HG02885 (cell line): Measurements from ENCODE around the gene FBXW8.

Experiments
- ATAC-seq: cut with Tn5 transposase; IDR thresholded peaks from one replicate; pipeline ENCODE4 v1.9.1; 2021; ENCODE audit warnings: mild to moderate bottlenecking; ENCODE audit not compliant: unreplicated experiment, poor library complexity

FBXW8 gene

DNA sequence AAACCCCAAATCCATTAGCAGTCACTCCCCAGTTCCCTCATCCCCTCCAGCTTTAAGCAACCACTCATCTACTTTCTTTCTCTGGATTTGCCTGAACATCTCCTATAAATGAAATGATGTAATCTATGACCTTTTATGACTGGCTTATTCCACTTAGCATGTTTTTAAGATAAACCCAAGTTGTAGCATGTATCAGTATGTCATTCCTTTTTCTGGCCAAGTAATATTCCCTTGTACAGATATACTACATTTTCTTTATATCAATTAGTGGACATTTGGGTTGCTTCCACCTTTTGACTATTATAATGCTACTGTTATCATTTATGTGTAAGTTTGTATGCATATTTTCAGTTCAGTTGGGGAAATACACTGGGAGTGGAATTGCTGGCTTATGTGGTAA, 105.1 kb downstream of the FBXW8 start:
- no peak for ATAC-seq

DNA sequence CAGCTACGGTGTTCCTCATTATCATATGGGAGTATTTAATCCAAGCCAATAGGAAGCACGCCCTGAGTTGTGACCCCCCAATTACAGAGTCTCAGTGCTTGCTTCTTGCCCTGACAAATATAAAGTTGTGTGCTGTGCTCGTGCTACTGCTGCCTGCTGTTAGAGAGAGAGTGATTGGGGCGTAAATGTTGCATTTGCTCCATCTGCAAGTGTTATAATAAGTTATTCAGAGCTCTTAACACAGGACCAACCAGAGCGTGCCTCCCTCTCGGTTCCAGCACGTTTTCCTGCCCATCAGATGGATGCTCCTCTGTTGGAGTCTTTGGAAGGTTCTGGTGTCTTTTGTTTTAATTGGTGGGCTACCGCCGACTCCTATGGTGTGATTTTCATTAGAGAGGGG, 107.1 kb downstream of the FBXW8 start:
- no peak for ATAC-seq

DNA sequence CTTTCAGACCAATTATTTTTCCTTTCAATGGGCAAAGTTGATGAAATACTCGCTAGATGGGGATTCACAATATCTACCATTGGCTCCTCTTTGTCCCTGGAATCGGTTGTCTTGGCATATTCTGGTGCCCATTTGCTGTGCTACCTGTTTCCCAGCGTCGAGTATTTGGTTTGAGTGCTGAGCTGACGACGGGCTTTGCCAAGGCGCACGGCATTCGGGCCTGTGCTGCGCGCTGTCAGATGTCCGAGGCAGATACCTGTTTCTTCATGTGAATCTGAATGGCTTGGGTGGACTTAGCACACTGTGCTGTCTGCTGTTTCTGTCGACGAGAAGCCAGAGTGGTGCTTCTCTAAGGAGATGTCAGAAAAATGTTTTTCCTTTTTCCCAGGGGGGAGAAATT, 107.5 kb downstream of the FBXW8 start:
- ATAC-seq: no peak

DNA sequence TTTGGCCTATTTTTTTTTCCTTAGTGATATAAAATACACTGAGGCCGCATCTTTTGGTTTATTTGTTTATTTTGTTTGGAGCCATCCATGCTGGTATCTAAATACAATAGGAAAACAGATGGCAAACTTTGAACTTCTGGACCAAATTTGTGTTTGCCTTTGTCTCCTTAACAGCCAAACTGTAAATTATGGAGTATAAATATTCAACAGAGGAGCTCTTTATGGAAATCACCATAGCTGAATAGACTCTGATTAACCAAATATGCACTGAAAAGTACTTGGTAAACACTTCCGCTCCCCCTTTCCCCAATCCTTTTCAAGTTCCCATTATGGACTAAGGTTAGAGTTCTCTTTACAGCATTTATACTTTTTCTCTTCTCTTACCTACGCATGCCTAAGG, 107.9 kb downstream of the FBXW8 start:
- ATAC-seq: no peak

DNA sequence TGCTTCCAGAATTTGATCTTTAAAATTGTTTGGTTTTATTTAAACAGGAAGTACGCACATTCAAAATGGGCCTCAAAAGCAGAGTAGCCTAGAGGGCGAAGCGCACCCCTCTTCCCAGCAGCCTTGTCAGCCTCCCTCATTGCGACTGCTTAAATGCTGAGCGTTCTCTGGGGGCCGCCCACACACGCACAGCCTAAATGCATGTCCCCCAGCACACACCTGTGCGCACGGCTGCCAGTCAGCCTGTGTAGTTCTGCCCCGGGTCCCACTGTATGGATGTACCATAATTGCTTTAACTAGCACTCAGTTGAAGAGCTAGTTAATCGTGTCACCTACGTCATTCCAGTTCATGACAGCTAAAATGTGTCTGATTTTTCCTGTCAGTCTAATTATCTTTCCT, 109.1 kb downstream of the FBXW8 start:
- ATAC-seq: no peak

DNA sequence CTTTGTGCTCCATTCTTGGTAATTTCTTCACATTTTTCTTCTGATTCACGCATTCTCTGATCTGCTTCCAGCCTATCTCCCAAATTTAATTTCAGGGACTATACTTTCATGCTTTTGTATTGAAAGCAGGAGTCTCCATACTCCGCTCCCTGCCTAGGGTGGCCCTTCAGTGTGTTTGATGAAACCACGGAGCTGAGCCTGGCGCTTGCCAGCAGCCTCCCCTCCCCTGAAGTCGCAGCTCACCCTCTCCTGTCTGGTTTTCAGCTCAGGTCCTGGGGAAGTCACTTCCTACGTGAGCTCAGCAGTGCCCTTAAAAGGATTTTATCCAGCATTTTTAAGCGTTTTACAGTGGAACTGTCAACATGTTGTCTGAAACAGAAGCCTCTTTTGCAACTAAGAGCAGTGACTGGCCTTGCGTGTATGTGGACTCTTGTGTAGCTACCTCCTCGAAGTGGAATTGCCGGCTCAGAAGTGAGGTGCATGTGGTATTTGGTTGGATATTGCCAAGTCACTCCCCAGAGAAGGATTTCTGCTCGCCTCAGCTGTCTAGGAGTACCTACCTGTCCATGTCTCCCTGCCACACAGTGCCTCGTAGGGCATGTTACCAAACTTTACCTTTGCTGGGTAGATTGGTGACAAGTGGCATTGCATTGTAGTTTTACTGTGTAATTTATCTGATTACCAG, 109.9 kb downstream of the FBXW8 start:
- no peak for ATAC-seq

DNA sequence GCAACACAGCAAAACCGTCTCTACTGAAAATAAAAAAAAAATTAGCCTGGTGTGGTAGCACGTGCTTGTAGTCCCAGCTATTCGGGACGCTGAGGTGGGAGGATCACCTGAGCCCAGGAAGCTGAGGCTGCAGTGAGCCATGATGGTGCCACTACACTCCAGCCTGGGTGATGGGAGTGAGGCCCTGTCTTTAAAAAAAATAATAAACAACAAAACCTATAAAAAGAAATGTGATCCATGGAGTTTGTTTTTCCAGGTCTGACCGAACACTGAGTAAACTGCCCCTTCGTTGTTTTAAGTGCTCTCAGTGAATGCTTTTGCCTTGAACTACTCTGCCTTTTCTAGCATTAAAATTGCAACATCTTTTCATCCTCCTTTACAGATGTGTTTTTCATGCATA, 111.7 kb downstream of the FBXW8 start:
- ATAC-seq: no peak

DNA sequence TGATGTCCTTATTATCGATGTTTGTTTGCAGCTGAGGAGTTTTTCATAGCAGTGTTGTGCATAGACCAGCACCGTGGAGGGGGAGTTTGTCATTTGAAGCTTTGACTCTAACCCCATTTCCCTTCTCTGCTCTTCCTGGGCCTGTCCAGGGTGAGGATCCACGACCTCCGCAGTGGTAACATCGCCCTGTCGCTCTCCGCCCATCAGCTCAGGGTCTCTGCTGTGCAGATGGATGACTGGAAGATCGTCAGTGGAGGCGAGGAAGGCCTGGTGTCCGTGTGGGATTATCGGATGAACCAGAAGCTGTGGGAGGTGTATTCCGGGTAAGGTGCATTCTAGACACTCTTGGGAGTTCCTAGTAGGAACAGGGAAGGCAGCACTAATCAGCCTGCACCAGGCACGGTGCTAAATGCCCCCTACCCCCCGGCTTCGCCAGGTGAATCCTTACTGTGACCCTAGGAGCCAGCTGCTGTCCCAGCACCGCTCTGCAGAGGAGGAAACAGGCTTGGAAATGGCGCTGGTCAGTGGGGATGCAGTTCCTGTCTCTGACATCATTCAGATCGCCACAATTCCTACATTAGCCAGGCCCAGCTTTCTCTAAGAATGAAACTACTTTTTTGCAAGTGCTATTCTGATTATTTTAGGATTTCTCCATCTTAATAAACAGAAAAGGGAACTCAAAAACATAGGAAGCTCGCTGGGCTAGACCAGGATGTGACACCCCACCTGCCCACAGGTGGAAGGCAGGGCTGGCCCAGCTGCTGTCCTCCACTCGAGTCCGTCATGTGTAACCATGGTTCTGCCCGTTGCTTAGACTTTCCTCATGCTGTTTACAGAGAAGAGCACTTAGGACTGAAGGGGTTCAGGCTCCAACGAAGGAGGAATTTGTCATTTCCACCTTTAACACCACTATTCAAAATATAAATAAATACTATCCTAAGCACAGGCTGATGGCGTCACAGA, 113.5 kb downstream of the FBXW8 start:
- no peak for ATAC-seq

DNA sequence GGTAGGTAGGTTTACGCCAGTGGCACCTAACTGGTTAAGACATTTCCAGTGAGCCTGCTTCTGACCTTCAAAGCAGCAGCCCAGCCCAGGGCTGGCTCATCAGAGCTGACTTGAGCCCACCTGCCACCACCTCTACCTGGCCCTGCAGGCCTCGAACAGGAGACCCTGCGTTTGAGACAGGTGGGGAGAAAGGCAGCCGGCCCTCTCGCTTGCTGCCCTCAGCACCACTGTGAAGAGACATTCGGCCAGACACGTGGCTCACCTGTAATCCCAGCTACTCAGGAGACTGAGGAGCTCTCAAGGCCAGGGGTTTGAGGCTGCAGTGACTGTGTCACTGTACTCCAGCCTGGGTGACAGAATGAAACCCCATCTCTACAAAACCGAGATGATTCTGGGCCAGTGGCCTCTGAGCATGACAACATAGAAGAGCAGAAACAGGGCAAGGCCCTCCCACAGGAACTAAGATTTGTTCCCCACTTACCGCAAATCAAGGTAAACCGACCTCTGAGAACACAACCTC, 114.3 kb downstream of the FBXW8 start:
- no peak for ATAC-seq

DNA sequence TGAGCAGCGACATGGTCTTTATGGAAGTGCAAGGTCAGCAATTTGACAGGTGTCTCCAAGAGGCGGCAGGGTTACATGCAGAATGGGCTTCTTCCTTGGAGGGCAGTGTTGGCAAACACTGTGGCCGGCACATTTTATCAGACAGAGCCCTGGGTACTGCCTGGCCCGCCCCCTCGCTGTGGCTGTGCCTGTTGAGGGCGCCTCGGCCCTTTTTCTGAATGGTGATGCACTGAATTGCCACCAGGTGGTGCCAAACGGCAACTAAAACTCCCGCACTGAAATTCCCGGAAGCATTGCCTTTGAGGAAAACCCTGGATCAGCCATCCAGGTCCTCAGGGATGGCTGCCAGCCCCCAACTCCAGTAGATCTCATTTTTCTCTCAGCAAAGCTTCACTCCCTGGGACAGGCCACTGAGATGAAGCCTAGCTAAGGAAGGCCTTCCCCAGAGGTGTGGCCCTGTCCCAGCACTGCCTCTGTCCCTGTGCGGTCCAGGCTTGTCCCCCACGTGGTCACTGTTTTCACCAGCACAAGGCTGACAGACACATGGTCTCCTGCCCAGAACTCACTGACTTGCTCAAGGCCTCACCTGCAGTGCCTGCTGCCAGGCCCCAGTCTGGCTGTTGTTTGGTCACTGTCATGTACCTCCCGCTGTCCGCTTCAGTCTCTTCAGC, 114.9 kb downstream of the FBXW8 start:
- ATAC-seq: no peak

DNA sequence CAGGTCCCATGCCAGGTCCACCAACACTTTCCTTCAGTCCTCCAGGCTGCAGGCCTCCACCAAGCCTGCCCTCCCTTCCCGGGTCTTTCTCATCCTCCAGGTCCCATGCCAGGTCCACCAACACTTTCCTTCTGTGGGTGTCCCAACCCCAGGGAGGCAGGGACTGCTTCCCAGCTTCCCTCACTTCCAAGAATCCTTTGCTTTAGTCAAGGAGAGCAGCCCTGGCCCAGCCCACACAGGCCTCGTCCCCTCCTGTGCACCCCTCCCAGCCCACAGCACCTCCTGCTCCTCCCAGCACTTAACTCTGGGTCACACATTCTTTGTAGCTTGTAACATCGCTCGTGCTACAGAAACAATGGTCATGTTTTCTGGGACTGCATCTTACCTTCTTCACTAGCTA, 115.6 kb downstream of the FBXW8 start:
- ATAC-seq: no peak

DNA sequence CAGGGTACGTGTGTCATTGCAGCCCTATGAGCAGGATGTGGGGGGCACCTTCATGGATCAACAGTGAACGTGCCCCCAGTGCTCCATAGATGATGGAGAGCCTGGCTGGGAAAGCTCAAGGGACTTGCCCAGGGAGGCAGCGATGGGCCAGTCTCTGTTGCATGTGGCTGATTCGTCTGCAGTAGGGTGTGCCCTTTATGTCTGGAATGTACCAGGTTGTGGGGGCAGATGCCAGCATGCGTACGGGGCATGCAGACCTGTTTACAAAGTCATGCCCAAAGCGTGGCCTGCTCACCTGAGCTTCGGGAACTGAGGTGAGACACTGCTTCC, 116.1 kb downstream of the FBXW8 start:
- ATAC-seq: no peak

DNA sequence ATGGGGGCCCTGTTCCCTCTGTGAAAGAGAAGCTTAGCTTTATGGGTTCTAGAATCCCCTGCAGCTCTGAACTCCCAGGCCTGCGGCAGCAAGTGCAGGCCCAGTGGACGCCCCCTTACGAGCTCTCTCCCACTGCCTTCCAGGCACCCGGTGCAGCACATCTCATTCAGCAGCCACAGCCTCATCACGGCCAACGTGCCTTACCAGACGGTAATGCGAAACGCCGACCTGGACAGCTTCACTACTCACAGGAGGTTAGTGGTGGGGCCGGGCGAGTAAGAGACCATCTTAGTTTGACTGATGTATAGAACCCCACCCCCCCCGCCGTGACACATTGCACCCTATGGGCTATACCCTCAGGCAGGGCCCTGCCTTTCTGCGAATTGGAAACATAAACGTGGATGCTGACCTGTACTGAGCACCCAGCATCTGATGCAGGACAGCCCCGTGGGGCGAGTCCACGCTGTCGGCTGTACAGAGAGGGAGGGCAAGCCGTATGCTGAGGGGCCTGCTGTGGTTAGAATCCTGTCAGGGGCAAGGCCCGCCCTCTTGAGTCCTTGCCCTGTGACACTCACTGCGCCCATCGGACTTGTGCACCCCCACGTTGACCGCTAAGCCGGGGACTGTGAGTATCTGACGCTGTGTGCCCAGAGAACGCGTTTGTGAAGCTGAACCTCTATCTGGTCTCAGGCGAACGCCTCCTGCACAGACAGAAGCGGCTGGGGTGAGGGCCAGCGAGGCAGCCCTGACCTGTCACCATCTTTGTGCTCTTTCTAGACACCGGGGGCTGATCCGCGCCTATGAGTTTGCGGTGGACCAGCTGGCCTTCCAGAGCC, 116.7 kb downstream of the FBXW8 start:
- ATAC-seq: no peak

DNA sequence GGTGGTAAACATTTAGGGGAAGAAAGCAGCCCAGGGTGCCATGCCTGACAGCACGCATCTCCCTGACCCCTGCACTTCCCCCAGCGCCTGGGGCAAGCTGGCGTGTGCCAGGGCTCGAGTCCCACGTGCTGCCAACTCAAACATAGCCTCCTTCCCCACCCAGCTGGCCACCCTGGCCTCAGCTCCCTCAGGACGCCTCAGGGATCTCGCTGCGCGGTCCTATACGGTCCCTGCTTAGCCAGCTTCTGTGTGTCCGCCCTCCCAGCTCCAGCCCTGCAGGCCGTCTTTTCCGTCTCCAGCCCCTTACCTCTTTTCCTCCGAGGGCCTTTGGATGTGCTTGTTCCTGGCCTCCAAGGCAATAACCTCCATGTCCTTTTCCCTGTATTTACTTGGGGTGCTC, 117.5 kb downstream of the FBXW8 start:
- no peak for ATAC-seq

DNA sequence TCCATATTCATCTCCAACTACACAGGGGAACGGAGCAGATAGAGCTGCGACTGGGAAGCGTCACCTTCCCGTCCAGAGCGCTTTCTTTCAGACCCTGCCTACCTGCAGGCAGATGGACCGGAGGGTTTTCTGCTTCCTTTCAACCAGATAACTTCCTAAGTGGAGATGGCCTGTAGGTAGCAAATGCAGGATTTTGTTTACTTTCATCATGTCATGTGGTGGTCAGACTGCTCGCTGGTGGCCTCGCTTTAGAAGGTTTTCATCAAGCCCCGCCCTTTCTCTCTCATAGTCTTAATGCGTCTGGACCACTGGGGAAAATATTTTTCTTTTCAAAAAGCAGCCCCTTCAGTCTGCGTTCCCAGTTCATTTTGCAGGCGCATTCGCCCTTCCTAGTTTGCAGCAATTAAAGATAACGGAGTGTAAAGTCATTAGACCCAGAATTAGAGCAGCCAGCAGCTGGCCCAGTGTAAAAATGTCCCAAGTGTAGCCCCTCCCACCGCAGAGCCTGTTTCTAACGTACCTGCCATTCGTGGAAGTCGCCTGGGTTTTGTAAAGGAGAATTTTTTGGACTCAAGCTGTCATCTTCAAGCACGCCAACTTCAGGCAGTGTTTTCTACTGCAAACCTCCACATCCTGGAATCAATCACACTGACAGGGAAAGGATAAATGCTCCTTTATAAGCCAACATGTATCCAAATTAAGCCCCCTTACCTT, 119.6 kb downstream of the FBXW8 start:
- ATAC-seq: no peak

DNA sequence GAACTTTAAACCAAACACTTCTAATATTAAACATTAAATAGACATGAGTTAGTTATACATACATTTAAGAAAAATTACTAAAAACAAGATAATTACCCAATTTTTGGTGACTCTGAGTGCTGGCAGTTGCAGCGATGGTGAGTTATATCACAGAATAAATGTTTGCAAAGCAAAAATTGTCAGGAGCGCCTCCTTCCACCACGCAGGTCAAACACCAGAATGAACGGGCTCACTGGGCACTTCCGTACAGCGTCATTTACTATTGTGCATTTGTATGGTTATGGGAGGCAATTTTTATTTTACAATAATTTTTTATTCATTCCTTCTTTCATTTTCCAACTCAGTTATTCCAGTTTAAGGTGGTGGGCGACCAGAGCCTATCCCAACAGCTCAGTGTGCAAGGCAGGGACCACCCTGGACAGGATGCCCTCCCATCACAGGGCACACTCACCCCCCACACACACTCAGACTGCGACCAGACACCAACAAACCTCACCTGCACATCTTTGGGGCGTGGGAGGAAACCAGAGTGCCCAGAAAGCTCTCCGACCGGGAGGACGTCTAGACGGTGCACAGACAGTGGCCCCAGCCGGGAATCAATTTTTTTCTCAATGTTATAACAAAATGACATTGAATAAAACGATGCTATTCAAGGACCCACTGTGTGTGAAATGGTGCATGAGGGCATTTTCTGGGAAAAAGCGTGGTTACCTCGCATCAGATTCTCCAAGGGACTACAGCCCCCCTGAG, 121.3 kb downstream of the FBXW8 start:
- ATAC-seq: no peak

DNA sequence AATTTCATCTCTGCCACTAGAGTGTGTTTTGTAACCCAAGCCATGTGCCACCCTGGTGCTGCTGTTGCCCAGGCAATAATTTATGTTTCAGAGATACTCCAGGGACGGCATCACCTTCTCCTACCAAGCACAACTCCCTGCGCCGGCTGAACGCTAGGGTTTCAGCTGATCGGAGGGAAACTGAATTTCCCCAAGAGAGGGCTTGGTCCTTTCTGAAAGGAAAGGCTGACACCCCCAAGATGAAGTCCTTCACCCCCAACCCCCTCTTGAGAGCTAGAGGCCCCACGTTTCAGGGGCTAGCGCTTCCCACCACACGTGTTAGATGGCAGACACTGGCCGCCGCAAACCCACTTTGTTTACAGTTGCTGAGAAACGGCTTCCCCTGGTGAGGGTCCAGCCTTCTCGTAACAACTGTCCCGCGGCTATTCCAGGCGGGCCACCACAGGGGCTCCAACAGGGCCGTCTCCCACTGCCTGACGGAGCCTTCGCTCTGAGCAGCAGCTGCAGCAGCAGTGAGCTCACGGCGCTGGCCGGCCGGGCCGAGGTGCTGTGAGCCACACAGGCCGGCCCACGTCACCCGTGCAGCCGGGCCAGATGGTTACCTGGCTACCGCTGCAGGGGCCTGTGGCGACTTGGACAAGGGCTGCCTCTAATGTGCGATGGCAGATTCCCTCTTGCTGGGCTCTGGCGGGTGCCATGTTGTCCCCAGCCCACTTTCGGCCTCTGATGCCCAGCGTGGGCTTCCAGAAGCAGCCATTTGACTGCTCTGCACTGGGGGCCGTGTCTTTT, 122.0 kb downstream of the FBXW8 start:
- ATAC-seq: no peak
